Measurements from ENCODE around the gene KCMF1.

The KCMF1 gene

DNA sequence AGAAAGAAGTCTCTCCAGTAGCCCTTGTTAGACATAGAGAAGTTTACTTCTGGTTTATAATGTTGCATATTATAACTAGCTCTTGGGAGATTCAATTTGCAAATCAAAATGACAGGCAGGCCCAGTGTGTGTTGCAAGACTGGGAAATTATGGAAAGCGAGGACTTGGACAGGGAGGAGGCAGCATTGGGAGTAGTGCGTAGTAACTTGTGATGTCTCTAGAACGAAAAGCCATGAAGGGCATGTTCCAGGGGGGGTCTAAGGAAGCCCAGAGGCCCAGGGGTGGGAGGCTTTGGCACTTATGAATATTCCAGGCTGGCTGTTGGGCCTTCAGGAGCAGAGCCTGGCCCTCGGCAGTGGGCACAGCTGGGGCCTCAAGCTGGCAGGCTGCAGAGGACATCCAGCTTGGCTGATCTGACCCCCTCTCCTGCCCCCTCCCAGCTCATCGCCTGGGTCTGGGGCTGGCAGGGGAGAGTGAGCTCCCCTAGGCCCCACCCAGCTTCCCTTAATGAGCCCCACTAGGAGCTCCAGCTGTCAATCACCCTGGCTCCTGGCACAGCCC is 107.0 kb downstream of the KCMF1 start:
- DNase-seq (ENCODE audit: low read depth): no peak
- TF ChIP-seq, protein P1, sequence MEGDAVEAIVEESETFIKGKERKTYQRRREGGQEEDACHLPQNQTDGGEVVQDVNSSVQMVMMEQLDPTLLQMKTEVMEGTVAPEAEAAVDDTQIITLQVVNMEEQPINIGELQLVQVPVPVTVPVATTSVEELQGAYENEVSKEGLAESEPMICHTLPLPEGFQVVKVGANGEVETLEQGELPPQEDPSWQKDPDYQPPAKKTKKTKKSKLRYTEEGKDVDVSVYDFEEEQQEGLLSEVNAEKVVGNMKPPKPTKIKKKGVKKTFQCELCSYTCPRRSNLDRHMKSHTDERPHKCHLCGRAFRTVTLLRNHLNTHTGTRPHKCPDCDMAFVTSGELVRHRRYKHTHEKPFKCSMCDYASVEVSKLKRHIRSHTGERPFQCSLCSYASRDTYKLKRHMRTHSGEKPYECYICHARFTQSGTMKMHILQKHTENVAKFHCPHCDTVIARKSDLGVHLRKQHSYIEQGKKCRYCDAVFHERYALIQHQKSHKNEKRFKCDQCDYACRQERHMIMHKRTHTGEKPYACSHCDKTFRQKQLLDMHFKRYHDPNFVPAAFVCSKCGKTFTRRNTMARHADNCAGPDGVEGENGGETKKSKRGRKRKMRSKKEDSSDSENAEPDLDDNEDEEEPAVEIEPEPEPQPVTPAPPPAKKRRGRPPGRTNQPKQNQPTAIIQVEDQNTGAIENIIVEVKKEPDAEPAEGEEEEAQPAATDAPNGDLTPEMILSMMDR (IDR thresholded peaks at IDR 0.05; ENCODE audit: low read depth, low read length, missing control alignments): no peak
- H3K4me3 ChIP-seq (ENCODE audit: low read depth, low read length): no peak overlapping the region

DNA sequence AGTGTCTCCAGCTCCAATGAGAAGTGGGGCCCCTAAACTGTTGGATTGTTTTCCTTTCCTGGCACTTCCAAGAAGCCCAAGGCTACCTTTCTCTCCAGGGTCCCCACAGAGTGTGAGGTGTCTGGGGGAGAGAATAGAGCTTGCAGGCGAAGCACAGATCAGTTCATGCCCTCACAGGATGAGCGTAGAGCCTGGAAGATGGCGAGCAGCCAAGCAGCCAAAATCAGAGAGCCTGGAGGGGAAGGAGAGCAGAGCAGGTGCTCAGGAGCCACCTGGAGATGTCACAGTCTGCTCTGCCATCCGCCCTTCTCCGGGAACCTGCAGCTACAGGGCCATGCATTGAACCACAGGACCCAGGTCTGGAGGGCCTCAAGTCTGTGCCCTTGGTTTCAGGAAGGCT is 107.6 kb downstream of the KCMF1 start:
- DNase-seq (ENCODE audit: low read depth): no peak
- no peak overlapping the region for H3K4me3 ChIP-seq (ENCODE audit: low read depth, low read length)
- TF ChIP-seq, protein P1 (IDR thresholded peaks at IDR 0.05; ENCODE audit: low read depth, low read length, missing control alignments): no peak

DNA sequence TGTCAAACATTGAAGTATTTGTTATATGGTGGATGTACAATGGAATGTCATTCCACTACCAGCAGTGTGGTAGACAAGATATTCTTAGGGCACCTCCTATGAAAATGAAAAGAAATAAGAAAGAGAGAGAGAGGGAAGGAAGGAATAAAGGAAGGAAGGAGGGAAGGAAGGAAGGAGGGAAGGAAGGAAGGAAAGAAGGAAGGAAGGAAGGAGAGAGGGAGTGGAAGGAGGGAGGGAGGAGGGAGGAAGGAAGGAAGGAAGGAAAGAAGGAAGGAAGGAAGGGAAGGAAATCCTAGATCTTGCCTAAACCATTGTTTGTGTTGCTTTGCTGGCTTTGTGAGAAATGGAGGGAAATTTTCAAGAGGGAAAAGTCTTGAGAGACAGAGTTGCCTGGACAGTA is 112.1 kb downstream of the KCMF1 start:
- TF ChIP-seq, protein P1 (IDR thresholded peaks at IDR 0.05; ENCODE audit: low read depth, low read length, missing control alignments): no peak

DNA sequence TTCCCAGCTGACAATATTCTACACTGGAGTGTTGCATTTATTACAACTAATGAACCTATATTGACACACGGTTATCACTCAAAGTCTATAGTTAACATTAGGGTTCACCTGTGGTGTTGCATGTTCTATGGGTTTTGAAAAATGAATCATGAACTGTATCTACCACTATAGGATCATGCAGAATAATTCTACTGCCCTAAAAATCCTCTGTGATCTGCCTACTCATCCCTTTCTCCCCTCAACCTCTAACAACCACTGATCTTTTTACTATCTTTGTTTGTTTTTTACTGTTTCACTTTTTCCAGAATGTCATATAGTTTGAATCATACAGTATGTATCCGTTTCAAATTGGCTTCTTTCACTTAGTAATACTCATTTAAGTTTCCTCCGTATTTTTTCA is 114.6 kb downstream of the KCMF1 start:
- TF ChIP-seq, protein P1 (IDR thresholded peaks at IDR 0.05; ENCODE audit: low read depth, low read length, missing control alignments): no peak
- no peak overlapping the region for H3K4me3 ChIP-seq (ENCODE audit: low read depth, low read length)
- DNase-seq (ENCODE audit: low read depth): no peak

More for the DNA sequence above, 112.1 kb downstream of the KCMF1 start:
- DNase-seq (ENCODE audit: low read depth): no peak
- H3K4me3 ChIP-seq (ENCODE audit: low read depth, low read length): no peak overlapping the region

DNA sequence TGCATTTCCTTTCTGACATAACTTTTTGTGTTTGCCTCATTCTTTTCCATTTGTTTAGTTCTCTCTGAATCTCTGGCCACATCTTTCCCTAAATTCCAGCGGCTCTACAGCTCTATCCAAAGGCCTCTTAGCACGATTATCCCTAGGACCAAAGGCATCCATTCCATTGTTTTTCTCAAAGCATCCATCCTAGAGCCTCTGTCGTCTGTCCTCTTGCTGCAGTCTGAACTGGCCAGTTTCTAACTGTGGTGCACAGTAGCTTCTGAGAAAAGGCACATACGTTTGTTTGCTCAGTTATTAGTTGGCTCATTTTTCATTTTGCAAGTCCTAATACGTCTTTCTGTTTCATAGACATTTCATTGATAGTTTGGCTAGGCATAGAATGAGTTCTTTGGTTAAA is 116.6 kb downstream of the KCMF1 start:
- H3K4me3 ChIP-seq (ENCODE audit: low read depth, low read length): no peak overlapping the region
- no peak for DNase-seq (ENCODE audit: low read depth)
- TF ChIP-seq, protein P1 (IDR thresholded peaks at IDR 0.05; ENCODE audit: low read depth, low read length, missing control alignments): no peak

DNA sequence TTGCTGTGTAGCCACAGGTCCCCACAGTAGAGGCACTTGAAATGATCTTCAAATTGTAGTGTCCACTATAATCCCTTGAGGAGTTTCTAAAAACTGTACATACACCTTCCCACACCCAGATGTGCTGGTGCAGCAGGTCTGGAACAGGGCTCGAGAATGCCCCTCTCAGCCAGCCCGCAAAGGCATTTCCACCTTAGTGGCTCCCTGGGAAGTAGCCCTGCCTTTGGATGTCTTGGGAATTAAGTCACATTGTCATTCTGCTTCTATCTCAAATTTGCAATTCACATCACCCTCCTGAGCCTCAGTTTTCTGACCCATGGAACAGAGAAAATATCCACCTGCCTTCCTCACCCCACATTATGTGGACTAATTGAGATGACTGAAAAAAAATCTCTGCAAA is 118.0 kb downstream of the KCMF1 start:
- TF ChIP-seq, protein P1 (IDR thresholded peaks at IDR 0.05; ENCODE audit: low read depth, low read length, missing control alignments): no peak
- no peak overlapping the region for H3K4me3 ChIP-seq (ENCODE audit: low read depth, low read length)
- no peak for DNase-seq (ENCODE audit: low read depth)

DNA sequence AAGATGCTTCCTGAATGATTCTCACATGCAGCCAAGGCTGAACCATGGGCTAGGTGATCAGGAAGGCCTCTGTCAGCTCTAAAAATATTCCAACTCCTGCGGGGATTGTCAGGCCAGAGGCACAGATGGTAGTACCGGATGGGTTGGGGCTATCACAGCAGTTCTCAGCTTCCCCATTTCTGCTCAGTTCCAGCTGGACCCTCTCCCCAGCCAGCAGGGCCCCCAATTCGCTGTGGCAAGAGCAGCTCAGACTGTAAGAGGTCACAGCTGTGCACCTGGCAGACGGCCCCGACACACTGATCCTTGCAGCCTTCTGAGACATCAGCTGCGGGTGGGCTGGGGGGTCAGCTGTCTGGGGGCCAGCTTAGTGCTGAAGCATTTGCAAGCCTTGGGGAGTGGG is 118.6 kb downstream of the KCMF1 start:
- no peak overlapping the region for H3K4me3 ChIP-seq (ENCODE audit: low read depth, low read length)
- TF ChIP-seq, protein P1 (IDR thresholded peaks at IDR 0.05; ENCODE audit: low read depth, low read length, missing control alignments): no peak
- DNase-seq (ENCODE audit: low read depth): no peak

Data from GM12864 (cell line).